HG03571 (cell line): Measurements from ENCODE around the gene GFRA1.

ENCODE experiments used
- ATAC-seq: cut with Tn5 transposase; IDR thresholded peaks from one replicate; pipeline ENCODE4 v1.9.1; 2021; ENCODE audit not compliant: unreplicated experiment

Gene GFRA1

GRCh38 chr10:116245156-116245555 is 27.9 kb downstream of the GFRA1 start:
- no peak for ATAC-seq

- ATAC-seq: no peak
Observed at GRCh38 chr10:116241642-116242410, 31.2 kb downstream of the GFRA1 start.

GRCh38 chr10:116241085-116241484 is 31.9 kb downstream of the GFRA1 start:
- no peak for ATAC-seq

- ATAC-seq: no peak
Observed at GRCh38 chr10:116240157-116240950, 32.7 kb downstream of the GFRA1 start.

- no peak for ATAC-seq
Observed at GRCh38 chr10:116239229-116239628, 33.8 kb downstream of the GFRA1 start.

GRCh38 chr10:116237970-116238369 is 35.0 kb downstream of the GFRA1 start:
- ATAC-seq: no peak

- ATAC-seq: no peak
Observed at GRCh38 chr10:116237260-116237659, 35.7 kb downstream of the GFRA1 start.

GRCh38 chr10:116233230-116233629 is 39.8 kb downstream of the GFRA1 start:
- ATAC-seq: no peak

- no peak for ATAC-seq
Observed at GRCh38 chr10:116232613-116233012, 40.4 kb downstream of the GFRA1 start.

GRCh38 chr10:116226766-116227165 is 46.2 kb downstream of the GFRA1 start:
- no peak for ATAC-seq

- ATAC-seq: no peak
Observed at GRCh38 chr10:116226053-116226452, 47.0 kb downstream of the GFRA1 start.

GRCh38 chr10:116223289-116223688 is 49.7 kb downstream of the GFRA1 start:
- ATAC-seq: no peak

- no peak for ATAC-seq
Observed at GRCh38 chr10:116221053-116221452, 52.0 kb downstream of the GFRA1 start.

- ATAC-seq: no peak
Observed at GRCh38 chr10:116216676-116217075, 56.3 kb downstream of the GFRA1 start.

GRCh38 chr10:116215651-116216050 is 57.4 kb downstream of the GFRA1 start:
- ATAC-seq: no peak

GRCh38 chr10:116211682-116212081 is 61.3 kb downstream of the GFRA1 start:
- no peak for ATAC-seq

GRCh38 chr10:116210588-116211346 is 62.2 kb downstream of the GFRA1 start:
- no peak for ATAC-seq

GRCh38 chr10:116209781-116210180 is 63.2 kb downstream of the GFRA1 start:
- no peak for ATAC-seq

GRCh38 chr10:116208956-116209567 is 63.9 kb downstream of the GFRA1 start:
- no peak for ATAC-seq

- no peak for ATAC-seq
Observed at GRCh38 chr10:116207690-116208089, 65.3 kb downstream of the GFRA1 start.

GRCh38 chr10:116203661-116204060 is 69.3 kb downstream of the GFRA1 start:
- no peak for ATAC-seq
